Stimulated activated CD8-positive, alpha-beta memory T cell treated with anti-CD3 and anti-CD28 coated beads, Interleukin-12 subunit alpha, Interleukin-12 subunit beta, amount 100 ng/mL, for 4 hours (primary cell): Measurements from ENCODE around the gene GAPDH.
"Not testable (repeated sequence)": the region's sequence is repeated elsewhere in the genome, so short reads cannot be mapped to it uniquely, and the experiment has no call there.

Source experiments
- DNase-seq: peaks from one replicate; pipeline ENCODE4 v3.0.0-alpha.2; 2020; ENCODE audit warnings: low read depth

The GAPDH gene

GRCh38 chr12:6546016-6546415 lies 11.7 kb downstream of the GAPDH start:
- no peak for DNase-seq

GRCh38 chr12:6547566-6547965 lies 13.2 kb downstream of the GAPDH start:
- DNase-seq, result no peak

- DNase-seq, result no peak
Measured at GRCh38 chr12:6547987-6548386, 13.7 kb downstream of the GAPDH start.

- DNase-seq, result no peak
Measured at GRCh38 chr12:6548556-6548955, 14.2 kb downstream of the GAPDH start.

GRCh38 chr12:6548966-6549683 lies 14.8 kb downstream of the GAPDH start:
- no peak for DNase-seq

- no peak for DNase-seq
Measured at GRCh38 chr12:6549684-6550151, 15.4 kb downstream of the GAPDH start.

- no peak for DNase-seq
Measured at GRCh38 chr12:6550294-6551062, 16.2 kb downstream of the GAPDH start.

- no peak for DNase-seq
Measured at GRCh38 chr12:6551063-6551461, 16.7 kb downstream of the GAPDH start.

- no peak for DNase-seq
Measured at GRCh38 chr12:6551496-6552139, 17.3 kb downstream of the GAPDH start.

- no peak for DNase-seq
Measured at GRCh38 chr12:6552140-6552551, 17.8 kb downstream of the GAPDH start.

- no peak for DNase-seq
Measured at GRCh38 chr12:6553051-6553868, 18.9 kb downstream of the GAPDH start.

GRCh38 chr12:6554168-6555017 lies 20.1 kb downstream of the GAPDH start:
- DNase-seq, result no peak

- DNase-seq, result no peak
Measured at GRCh38 chr12:6555018-6555691, 20.8 kb downstream of the GAPDH start.

GRCh38 chr12:6556496-6556817 lies 22.1 kb downstream of the GAPDH start:
- not testable (repeated sequence) for DNase-seq

- no peak for DNase-seq
Measured at GRCh38 chr12:6556857-6557256, 22.5 kb downstream of the GAPDH start.

GRCh38 chr12:6558014-6558760 lies 23.9 kb downstream of the GAPDH start:
- not testable (repeated sequence) for DNase-seq

- DNase-seq, result no peak
Measured at GRCh38 chr12:6559500-6559899, 25.2 kb downstream of the GAPDH start.

- no peak for DNase-seq
Measured at GRCh38 chr12:6560501-6561205, 26.3 kb downstream of the GAPDH start.

- no peak for DNase-seq
Measured at GRCh38 chr12:6562881-6563280, 28.6 kb downstream of the GAPDH start.
